Transverse colon (tissue), 3 donors: ENCODE measurements around the gene STXBP4.

Experiments used
- EP300 ChIP-seq: sonication (generic); formaldehyde crosslinking; IDR thresholded peaks from one replicate; pipeline ENCODE4 v1.6.1; 2017; ENCODE audit warnings: antibody characterized with exemption, low read depth
- POLR2A ChIP-seq: fragments of 450-650 bp; IDR thresholded peaks from one replicate; pipeline ENCODE4 v1.6.1; 2016; ENCODE audit warnings: antibody characterized with exemption, mild to moderate bottlenecking, moderate library complexity
- TF ChIP-seq, protein P1 (sequence below), 5 experiments: fragments of 200-600 bp in 3 of 5; fragments of 450-650 bp in 2 of 5; sonication (generic) in 3 of 5; IDR thresholded peaks; 1 replicate in 2 of 5; 2 replicates in 3 of 5; pipeline ENCODE4 v1.5.1; 2016 to 2017; ENCODE audit warnings: antibody characterized with exemption in 5 of 5, inconsistent platforms in 3 of 5, mild to moderate bottlenecking in 2 of 5, moderate library complexity in 1 of 5

- TF ChIP-seq EP300 (no peak), POLR2A (no peak)
- TF ChIP-seq, protein P1, sequence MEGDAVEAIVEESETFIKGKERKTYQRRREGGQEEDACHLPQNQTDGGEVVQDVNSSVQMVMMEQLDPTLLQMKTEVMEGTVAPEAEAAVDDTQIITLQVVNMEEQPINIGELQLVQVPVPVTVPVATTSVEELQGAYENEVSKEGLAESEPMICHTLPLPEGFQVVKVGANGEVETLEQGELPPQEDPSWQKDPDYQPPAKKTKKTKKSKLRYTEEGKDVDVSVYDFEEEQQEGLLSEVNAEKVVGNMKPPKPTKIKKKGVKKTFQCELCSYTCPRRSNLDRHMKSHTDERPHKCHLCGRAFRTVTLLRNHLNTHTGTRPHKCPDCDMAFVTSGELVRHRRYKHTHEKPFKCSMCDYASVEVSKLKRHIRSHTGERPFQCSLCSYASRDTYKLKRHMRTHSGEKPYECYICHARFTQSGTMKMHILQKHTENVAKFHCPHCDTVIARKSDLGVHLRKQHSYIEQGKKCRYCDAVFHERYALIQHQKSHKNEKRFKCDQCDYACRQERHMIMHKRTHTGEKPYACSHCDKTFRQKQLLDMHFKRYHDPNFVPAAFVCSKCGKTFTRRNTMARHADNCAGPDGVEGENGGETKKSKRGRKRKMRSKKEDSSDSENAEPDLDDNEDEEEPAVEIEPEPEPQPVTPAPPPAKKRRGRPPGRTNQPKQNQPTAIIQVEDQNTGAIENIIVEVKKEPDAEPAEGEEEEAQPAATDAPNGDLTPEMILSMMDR (IDR thresholded peaks at IDR 0.05) = no peak
Observed at GRCh38 chr17:54932711-54933110, 35.9 kb upstream of the STXBP4 start.
